Activated T-cell treated with anti-CD3 and anti-CD28 coated beads for 48 hours (primary cell): Measurements from ENCODE around the gene SEMA4D.
"Not testable (repeated sequence)": the region's sequence is repeated elsewhere in the genome, so short reads cannot be mapped to it uniquely, and the experiment has no call there.

Source experiments
- DNase-seq: peaks from one replicate; pipeline ENCODE4 v3.0.0-alpha.2; 2020; ENCODE audit warnings: low read depth

The SEMA4D gene

DNA sequence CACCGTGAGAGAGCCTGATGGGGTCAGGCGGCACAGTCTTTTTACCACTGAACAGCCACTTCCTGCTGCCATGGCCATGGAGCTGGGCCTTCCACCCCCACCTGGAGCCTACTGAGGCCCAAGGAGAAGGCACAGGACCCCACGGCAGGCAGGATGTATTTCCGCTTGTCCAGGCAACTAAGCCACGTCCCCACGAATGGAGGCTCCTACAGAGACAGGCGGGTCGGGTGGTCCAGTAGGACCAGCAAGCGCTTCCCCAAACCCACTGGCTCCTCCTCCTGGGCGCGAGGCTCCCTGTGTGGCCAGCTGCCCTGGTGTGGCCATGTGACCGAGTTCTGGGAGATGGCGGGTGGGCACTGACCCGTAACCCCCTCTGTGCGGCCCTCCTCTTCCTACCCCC, 113.1 kb downstream of the SEMA4D start:
- DNase-seq: no peak

DNA sequence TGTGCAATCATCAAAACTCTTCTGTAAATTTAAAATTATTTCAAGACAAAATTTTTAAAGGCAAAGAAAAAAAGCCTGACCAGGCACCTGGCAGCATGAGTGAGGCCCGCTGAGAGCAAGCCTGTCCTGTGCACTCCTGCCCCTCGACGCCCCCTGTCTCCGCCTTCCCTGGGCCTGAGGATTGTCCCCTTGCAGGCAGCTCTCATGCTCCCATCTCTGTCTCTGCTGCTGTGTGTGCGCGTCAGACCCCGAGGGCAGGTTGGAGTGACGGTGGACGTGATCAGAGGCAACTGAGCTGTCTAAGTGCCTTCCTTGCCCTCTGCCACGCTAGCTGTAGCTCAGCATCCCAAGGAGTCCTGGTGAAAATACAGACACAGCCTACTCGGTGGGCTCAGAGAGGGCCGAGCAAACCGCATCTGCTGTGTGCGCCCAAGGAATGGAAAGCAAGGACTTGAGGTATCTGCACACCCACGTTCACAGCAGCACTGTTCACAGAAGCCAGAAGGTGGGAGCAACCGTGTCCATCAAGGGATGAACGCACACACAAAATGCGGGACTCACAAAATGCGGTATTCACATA, 114.1 kb downstream of the SEMA4D start:
- no peak for DNase-seq

DNA sequence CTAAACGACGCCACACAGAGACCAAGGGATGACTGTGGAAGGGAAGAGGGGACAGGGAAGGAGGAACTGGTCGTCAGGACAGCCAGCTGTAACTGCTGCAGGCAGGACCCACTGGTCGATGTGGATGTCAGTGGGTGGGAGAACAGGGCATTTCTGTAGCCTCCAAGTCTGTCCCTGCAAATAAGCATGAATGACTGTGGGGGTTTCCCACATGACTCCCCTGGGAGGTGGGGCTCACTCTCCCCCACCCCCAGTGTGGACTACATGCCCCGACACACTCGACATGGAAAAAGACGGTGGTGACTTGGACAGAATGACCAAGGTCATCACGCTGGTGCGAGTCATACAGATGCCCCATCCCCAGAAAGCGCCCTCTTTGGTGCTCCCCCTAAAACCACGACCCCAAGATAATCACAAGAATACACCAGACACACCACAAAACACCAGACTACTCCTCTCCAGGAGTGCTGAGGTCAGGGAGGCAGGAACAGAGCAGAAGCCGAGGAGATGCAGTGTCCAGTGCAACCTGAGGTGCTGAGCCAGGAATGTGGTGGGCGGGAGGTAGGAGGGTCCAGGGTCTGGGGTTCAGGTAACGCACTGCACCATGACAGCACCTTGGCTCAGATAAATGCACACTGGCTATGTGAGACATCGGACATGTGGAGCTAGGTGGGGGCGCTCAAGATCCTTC, 114.7 kb downstream of the SEMA4D start:
- no peak for DNase-seq

DNA sequence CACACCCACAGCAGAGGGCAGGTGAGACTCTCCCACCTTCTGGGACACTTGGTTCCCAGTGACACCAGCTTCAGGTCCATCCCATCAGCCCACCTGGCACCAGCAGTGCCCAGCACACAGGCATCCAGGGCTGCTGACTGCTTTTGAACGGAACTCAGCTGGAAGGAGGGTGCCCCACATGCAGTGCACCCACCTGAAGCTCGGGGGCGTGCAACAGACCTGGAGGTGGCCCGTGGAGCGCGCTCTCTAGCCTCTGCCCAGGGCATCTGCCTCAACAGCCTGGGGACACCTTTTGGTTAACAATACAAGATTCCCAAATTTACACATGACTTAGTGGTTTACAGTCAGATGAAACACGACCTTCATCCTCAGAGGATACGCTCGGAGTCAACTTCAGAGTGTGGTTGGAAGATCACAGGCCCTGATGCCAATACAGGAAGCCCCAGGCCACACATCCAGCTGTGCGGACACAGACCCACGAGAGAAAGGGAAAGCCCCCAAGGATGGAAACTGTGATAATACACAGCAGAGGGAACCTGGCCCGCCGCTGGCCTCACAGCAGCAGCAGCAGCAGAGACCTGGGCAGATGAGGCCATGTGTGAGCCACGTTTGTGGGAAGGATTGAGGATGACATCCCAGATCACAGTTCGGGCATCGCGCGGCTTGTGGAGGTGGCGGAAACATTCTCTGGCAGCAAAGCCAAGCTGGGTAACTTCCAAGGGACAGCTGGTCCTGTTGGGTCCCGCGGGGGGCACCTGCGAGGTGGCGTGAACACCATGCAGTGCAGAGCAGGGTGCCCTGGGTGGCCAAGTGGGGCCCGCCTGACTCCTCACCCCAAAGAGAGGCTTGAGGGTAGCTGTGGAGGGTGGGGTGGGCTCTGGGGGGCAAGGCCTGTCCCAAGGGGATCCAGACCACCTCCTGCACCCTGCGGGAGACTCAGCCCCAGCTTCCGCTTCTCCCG, 115.6 kb downstream of the SEMA4D start:
- DNase-seq: no peak

DNA sequence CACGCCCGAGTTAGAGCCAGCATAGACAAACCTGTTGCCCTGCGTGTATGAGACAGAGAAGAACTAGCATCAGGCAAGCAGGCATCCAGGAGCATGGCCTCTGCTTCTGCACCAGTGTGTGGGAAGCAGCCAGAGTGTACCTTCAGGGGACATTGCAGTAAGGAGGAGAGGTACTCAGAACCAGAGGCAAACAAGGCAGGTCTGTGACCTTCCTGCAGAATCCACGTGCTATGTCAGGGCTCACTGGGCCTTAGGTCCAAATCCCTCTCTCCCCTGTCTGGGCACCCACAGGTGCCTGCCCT, 116.7 kb downstream of the SEMA4D start:
- no peak for DNase-seq

DNA sequence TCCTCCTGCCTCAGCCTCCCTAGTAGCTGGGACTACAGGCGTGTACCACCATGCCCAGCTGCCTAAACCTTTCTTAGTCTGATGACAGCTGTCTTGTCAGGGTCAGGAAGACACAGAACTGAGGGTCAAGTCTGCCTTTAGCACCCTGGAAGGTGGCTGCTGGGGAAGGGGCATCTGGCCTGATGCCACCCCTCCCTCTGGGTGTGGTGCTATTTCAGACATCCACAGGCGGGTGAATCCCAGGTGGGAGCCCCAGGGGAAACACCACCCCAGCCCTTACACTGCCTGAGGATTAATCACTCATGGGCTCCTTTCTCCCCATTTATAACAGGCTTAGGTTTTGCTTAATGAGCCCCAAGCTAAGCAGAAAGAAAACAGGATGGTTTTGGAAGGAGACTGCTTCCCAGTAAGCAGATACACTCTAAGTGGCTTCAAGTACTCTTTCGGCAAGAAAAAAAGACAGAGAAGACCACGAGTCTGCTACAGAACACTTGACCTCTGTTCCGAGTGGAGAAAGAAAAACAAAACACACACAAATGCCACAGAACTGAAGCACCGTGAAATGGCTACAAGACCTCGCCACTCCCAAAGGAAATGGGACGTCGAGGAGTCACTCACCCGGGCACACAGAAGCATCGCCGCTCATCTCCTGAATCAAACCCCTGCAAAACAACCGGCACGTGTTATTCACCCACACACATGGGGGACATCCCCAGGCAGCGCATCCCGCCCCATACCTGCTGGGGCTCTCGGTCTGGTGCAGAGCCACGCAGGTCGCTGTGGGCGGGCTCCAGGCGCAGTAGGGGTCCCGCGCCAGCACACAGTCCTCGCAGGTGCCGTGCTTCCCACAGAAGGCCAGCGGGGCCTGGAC, 117.2 kb downstream of the SEMA4D start:
- no peak for DNase-seq

DNA sequence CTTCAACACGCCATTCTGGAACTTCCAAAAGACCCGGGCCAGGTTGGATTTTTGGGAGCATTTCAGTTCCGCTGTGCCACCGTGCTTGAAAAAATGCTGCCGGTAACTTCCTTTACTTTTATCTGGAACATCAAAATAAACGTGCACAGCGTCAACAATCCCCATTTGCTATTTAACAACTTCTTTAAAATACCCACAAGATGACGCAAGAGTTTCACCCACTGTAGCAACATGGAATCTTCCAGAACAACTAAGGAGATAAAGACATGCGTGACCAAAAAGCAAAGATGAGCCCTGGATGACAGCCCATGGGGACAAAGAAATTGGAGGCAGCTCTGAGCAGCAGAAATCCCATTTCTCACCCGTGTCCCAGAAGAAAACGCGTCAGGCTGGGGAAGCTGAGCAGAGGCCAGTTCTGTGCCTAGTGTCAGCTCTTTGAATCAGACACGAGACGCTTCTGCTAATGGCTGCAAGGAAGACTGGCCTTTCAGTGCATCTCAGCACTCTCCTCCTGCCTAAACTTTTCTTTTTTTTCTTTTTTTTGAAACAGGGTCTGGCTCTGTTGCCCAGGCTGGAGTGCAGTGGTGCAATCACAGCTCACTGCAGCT, 118.3 kb downstream of the SEMA4D start:
- DNase-seq: no peak

DNA sequence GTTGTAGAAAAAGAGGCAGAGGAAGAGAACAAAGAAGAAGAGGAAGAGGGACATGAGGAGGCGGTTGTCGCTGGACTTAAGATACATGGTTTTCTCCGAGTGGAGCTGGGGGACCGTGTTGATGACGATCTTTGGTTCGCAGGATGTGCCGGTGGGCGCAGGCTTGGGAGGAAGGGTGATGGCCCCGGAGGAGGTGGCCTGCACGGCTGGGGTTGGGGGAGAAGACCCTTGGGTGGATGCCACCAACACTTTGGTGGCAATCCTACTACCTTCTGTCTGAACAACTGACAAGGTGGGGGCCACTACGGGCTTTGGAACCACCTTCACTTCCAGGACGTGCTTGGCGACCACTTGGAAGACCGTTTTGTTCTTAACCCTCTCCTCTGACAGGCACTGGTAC, 118.9 kb downstream of the SEMA4D start:
- no peak for DNase-seq

DNA sequence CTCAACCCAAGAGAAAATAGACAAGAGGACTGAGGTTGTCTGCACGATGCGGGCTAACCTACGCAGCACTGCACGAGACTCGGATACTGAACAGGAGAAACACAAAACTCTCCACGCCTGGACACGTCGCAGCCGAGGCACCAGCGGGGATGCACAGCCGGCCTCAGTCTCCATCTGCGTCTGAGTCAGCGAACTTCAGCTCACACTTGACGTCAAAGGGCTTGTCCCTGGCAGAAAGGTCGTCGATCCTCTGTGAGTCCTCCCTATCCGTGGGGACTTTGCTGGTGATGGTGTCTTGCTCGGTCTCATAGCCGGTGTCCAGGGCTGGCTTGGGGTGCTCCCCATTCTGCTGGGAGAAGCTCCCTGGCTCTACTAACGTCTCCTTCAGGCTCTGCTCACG, 119.4 kb downstream of the SEMA4D start:
- DNase-seq: no peak

DNA sequence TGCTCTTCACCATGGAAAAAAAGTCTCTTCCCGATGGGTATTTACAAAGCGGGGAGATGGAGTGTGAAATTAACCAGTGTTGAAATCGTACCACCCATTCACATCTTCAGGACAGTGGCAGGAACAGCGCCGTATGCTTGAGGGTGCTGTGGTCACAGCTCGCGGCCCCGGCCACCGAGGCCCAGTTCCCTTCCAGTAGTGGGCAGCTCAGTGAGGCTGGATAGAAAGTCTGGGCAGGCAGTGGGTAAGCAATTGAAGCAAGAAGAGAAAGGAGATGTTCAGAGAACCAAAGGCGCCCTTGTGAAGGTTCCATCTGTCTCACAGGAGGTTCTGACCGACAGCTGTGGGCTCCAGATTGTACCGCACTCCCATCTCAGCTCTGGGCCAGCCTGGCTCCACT, 120.5 kb downstream of the SEMA4D start:
- no peak for DNase-seq

DNA sequence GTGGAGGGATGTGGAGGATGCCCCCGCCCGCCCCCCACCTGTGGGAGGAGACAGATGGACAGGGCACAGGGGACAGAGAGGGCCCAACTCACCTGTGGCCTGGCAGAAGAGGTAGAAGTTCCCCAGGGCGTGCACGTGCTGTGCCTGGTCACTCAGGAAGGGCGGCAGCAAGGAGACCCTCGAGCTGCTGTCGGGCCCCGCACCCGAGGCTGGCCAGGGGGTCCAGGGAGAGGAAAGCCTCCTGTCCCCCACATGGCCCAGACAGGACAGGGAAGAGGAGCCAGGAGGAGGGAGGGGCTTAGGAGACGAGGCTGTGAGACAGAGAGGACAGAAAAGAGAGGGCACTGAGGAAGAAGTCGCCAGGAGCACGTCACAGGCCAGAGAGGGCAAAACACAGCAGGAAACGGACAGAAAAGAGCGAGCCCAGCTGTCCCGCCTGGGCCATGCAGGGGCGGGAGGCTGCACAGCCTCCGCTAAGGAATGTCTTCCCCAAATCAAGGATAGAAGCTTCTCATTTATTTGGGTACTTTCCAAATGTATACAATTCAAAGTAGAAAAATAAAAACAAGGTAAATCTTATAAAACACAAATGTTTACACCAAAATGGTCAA, 121.1 kb downstream of the SEMA4D start:
- no peak for DNase-seq

DNA sequence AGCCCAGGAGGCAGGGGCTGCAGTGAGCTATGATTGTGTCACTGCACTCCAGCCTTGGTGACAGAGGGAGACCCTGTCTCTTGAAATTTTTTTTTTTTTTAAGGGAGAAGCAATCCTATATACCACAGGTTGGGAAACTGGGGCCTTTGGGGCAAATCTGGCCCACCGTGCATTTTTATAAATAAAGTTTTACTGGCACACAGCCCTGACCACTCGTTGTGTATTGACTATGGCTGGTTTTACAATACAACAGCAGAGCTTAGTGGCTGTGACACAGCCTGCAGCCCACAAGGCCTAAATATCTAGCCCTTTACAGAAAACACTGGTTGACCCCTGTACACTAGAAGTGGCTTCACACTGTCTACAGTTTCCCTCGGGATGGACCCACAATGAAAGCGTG, 121.6 kb downstream of the SEMA4D start:
- DNase-seq: no peak

DNA sequence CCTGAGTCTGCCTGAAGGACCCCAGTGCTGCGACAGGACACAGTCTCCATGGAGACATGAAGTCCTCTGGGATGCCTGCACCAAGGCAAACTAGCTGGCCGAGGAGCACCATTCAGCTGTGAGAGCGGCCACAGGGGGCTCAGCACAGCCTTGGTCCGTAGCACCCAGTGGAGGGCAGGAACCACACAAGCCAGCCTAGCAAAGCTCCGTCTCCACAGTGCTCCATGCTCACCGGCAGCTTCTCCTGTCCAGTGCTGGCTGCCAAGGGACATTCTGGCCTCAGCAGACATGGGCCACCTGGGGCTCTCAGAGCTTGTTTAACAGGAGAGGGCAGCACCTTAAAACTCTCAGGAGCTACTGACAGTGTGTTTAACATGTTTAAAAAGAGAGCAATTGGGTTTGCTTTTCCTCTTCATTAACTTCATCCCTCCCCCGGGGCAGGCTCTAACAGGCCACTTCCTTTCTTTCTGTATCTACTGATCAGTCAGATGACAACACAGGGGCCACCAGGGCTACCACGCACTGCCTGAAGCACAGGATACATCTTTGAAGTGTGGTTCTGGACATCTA, 122.6 kb downstream of the SEMA4D start:
- DNase-seq: no peak

DNA sequence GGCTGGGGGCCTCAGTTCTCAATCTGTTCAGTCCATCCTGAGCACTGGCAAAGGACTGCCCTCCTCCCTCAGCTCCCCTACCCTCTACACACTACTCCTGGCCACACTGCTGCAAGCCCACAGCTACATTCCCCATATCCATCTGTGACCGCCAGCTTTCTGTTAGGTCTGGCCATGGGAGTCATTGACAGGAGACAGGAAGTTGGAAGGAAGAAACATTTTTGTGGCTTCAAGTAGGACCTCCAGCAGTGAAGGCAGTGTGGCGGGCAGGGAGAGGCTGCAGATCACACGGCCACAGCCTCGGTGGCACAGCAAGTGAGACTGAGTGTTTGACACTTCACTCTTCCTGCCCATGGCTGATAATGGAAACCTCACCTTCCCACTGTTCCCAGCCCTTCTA, 123.7 kb downstream of the SEMA4D start:
- no peak for DNase-seq

DNA sequence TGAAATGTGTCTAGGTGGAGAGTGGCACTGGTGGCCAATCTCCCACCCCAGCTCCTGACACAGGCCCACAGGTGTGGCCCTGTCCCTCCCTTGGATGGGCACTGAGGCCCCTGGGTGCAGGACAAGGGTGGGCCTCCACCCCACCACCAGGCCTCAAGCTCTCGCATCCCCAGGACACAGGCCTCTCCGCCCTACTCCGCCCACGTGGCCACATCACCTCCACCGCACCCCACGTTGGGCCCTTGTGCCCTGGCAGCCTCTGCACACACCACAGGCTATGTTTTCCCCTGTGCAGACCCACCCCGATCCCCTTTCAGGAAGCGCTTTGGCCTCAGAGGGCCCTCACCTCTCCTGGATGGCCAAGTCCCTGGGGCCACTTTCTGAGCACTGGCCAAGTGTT, 124.9 kb downstream of the SEMA4D start:
- no peak for DNase-seq

DNA sequence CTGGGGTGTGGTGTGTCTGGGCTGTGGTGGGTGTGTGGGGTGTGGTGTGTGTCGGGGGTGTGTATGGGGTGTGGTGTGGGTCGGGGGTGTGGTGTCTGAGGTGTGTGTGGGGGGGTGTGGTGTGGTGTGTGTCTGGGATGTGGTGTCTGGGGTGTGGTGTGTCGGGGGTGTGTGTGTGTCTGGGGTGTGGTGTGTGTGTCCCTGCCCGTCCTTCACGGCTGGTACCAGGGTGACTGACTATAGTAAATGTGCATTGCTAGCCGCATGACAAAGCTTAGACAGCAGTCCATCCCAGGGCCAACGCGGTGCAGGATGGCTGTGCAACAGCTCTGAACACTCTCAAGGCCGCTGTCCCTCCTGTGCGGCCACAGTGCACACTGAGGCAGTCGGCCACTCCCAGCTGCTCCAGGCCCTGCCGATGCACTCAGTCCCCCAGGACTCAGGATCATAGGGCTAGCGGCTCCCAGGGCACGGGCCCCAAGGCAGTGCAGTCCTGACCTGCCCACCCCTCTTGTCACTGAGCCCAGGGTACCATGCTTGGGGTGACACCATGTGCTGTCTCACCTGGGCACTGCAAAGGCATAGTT, 125.6 kb downstream of the SEMA4D start:
- DNase-seq: no peak

DNA sequence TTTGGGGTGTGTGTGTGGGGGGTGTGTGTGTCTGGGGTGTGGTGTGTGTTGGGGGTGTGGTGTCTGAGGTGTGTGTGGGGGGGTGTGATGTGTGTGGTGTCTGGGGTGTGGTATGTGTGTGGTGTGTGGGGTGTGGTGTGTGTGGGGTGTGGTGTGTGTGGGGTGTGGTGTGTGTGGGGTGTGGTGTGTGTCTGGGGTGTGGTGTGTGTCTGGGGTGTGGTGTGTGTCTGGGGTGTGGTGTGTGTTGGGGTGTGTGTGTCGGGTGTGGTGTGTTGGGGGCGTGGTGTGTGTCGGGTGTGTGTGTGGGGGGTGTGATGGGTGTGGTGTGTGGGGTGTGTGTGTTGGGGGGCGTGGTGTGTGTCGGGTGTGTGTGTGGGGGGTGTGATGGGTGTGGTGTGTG, 126.1 kb downstream of the SEMA4D start:
- DNase-seq: not testable (repeated sequence)

DNA sequence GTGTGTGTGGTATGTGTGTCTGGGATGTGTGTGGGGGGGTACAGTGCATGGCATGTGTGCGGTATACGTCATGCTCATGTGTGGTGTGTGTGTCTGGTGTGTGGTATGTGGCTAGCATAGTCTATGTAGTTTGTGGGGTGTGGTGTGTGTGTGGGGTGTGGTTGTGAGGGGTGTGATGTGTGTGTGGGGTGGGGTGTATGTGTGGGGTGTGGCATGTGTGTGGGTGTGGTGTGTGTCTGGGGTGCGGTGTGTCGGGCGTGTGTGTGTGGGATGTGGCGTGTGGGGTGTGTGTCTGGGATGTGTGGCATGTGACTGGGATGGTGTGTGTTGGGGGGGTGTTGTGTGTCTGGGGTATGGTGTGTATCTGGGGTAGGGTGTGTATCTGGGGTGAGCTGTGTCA, 127.3 kb downstream of the SEMA4D start:
- DNase-seq: no peak

DNA sequence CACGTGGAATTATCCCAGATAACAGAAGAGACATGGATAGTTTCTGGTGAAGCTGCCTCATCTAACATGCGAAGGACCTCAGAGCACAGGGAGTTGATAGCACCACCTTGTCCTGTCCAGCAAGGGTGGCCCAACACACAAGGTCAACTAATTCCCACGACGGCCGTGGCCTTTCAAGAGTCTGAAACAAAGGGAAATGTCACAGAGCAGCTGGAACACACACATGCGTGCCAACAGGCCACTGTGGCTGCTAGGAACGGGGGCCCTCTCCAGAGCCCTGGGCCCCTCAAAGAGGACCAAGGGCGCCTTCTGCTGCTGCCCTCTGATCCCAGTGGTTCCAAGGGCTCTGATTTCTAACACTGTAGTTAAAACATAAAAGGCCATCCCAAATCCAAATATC, 128.9 kb downstream of the SEMA4D start:
- no peak for DNase-seq

DNA sequence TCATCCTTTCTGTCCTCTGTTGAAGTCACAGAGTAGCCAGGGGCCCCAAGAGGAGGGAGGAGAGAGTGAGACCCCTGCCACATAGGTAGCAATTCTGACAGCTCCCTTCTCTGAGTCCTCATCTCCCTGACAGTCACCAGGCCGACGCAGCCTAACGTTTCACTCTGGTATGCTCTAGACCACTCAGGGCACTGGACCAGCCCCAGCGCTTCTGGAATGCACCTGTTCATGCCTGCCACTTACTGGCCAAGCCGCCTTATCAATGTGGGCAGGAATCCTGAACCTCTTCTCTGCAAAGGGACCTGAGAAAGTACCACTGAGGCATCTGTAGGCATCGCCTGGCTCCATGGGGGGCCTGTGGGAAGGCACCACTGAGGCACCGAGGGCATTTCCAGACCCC, 129.4 kb downstream of the SEMA4D start:
- DNase-seq: no peak
